AG09319 (cell line): Measurements from ENCODE around the gene ZNF630.
A peak's percentile ranks its signal among the peaks of the same experiment; 100 is the strongest.

Experiments used
- DNase-seq: peaks from one replicate; pipeline ENCODE4 v3.0.0-alpha.2; 2010; ENCODE audit warnings: low read depth; ENCODE audit errors: extremely low read depth
- CTCF ChIP-seq: IDR thresholded peaks from 2 replicates; pipeline ENCODE4 v1.5.1; 2011; ENCODE audit warnings: low read depth, mild to moderate bottlenecking, inconsistent platforms, low read length, moderate library complexity

ZNF630 gene

GRCh38 chrX:48083212-48083611 lies 11.8 kb upstream of the ZNF630 start:
- DNase-seq = no peak

GRCh38 chrX:48076343-48076742 lies 4.9 kb upstream of the ZNF630 start:
- no peak for TF ChIP-seq CTCF
- no peak for DNase-seq

More at GRCh38 chrX:48083212-48083611, 11.8 kb upstream of the ZNF630 start:
- TF ChIP-seq CTCF = peak; percentile 60

GRCh38 chrX:48071986-48072605 lies 656 bp upstream of the ZNF630 start:
- DNase-seq = no peak
- TF ChIP-seq CTCF = no peak

GRCh38 chrX:48068096-48068887 lies 3.1 kb downstream of the ZNF630 start:
- DNase-seq = no peak
- no peak for TF ChIP-seq CTCF

GRCh38 chrX:48064261-48064660 lies 7.2 kb downstream of the ZNF630 start:
- TF ChIP-seq CTCF = no peak
- DNase-seq = no peak

- DNase-seq = no peak
- TF ChIP-seq CTCF = no peak
These were observed 12.2 kb downstream of the ZNF630 start for GRCh38 chrX:48059296-48059639.

- no peak for TF ChIP-seq CTCF
- DNase-seq = no peak
These were observed 12.7 kb downstream of the ZNF630 start for GRCh38 chrX:48058621-48059295.
